CD14-positive monocyte (primary cell): Measurements from ENCODE around the gene ZDHHC8. TPM values are rescaled to one million over a fixed set of nuclear protein-coding genes. Genes with fewer than 3 reads are reported as not detected.

Source experiments
- DNase-seq, 3 donors: peaks; one replicate each; pipeline ENCODE4 v3.0.0-alpha.2; 2011 to 2022
- H2AFZ ChIP-seq: 2 replicates; pipeline ENCODE4 v1.6.0; 2012; ENCODE audit warnings: mild to moderate bottlenecking, low read depth, low read length, inconsistent platforms; ENCODE audit not compliant: insufficient read depth, poor library complexity, severe bottlenecking
- H3K27ac ChIP-seq, 2 donors: 1 replicate in 1 of 2; 2 replicates in 1 of 2; pipeline ENCODE4 v1.5.1; 2012 to 2013; ENCODE audit warnings: low read length in 2 of 2, control low read depth in 1 of 2, inconsistent platforms in 1 of 2, low read depth in 1 of 2, mild to moderate bottlenecking in 1 of 2
- H3K27me3 ChIP-seq, 2 donors: one replicate each; pipeline versions ENCODE4 v1.6.0 to v1.6.1; 2011 to 2013; ENCODE audit warnings: low read length in 2 of 2; ENCODE audit not compliant: control insufficient read depth in 2 of 2, insufficient read depth in 2 of 2
- H3K36me3 ChIP-seq, 2 donors: replicated peaks in 1 of 2; 1 replicate in 1 of 2; 2 replicates in 1 of 2; pipeline versions ENCODE4 v1.5.1 to v1.6.1; 2012 to 2013; ENCODE audit warnings: low read length in 2 of 2, control low read depth in 1 of 2, inconsistent platforms in 1 of 2, mild to moderate bottlenecking in 1 of 2; ENCODE audit not compliant: insufficient read depth in 2 of 2, control insufficient read depth in 1 of 2
- H3K4me1 ChIP-seq, 2 donors: 1 replicate in 1 of 2; 2 replicates in 1 of 2; pipeline versions ENCODE4 v1.5.1 to v1.6.1; 2012 to 2013; ENCODE audit warnings: low read length in 2 of 2, control low read depth in 1 of 2, inconsistent platforms in 1 of 2, mild to moderate bottlenecking in 1 of 2, moderate library complexity in 1 of 2; ENCODE audit not compliant: insufficient read depth in 2 of 2, control insufficient read depth in 1 of 2
- H3K4me2 ChIP-seq: replicated peaks from 2 replicates; pipeline ENCODE3; 2012; ENCODE audit warnings: low read length, moderate library complexity, mild to moderate bottlenecking; ENCODE audit not compliant: poor library complexity, severe bottlenecking; ENCODE audit errors: extremely low read depth
- H3K4me3 ChIP-seq, 3 experiments: fragments of 200-600 bp in 1 of 3; sonication (generic) in 1 of 3; replicated peaks in 1 of 3; 1 replicate in 2 of 3; 2 replicates in 1 of 3; pipeline ENCODE4 v1.5.1; 2011 to 2013; ENCODE audit warnings: low read length in 3 of 3, mild to moderate bottlenecking in 3 of 3, control low read depth in 2 of 3, low read depth in 2 of 3, inconsistent platforms in 1 of 3, moderate library complexity in 1 of 3
- H3K79me2 ChIP-seq: 2 replicates; pipeline ENCODE4 v1.6.0; 2012; ENCODE audit warnings: mild to moderate bottlenecking, control low read depth, inconsistent platforms, low read length, moderate library complexity; ENCODE audit not compliant: insufficient read depth
- H3K9ac ChIP-seq: 2 replicates; pipeline ENCODE4 v1.6.0; 2017; ENCODE audit warnings: low read length, mild to moderate bottlenecking; ENCODE audit not compliant: insufficient read depth, poor library complexity, severe bottlenecking
- H3K9me3 ChIP-seq, 2 donors: replicated peaks in 1 of 2; 1 replicate in 1 of 2; 2 replicates in 1 of 2; pipeline versions ENCODE4 v1.5.1 to v1.6.1; 2012 to 2013; ENCODE audit warnings: low read length in 2 of 2, control low read depth in 1 of 2; ENCODE audit not compliant: control insufficient read depth in 1 of 2, insufficient read depth in 1 of 2
- H4K20me1 ChIP-seq: 2 replicates; pipeline ENCODE4 v1.6.0; 2012; ENCODE audit warnings: mild to moderate bottlenecking, low read length, control low read depth, moderate library complexity; ENCODE audit not compliant: insufficient read depth
- H3K27ac Mint-ChIP-seq, 7 donors: one replicate each; pipeline ENCODE4 v1.8.0; 2020; ENCODE audit warnings: mild to moderate bottlenecking in 7 of 7, mixed read lengths in 7 of 7, moderate library complexity in 6 of 7, inconsistent platforms in 2 of 7
- H3K27me3 Mint-ChIP-seq, 3 donors: one replicate each; pipeline ENCODE4 v1.8.0; 2021 to 2022; ENCODE audit warnings: low read depth in 3 of 3, mild to moderate bottlenecking in 3 of 3, mixed read lengths in 3 of 3, moderate library complexity in 3 of 3, inconsistent platforms in 1 of 3
- H3K36me3 Mint-ChIP-seq, 2 donors: one replicate each; pipeline ENCODE4 v1.8.0; 2020; ENCODE audit warnings: mixed read lengths in 2 of 2, inconsistent platforms in 1 of 2, mild to moderate bottlenecking in 1 of 2
- H3K4me1 Mint-ChIP-seq: one replicate; pipeline ENCODE4 v1.8.0; 2020; ENCODE audit warnings: mild to moderate bottlenecking, mixed read lengths
- H3K4me3 Mint-ChIP-seq, 2 donors: one replicate each; pipeline ENCODE4 v1.8.0; 2020; ENCODE audit warnings: mild to moderate bottlenecking in 2 of 2, mixed read lengths in 2 of 2, moderate library complexity in 1 of 2
- H3K9me3 Mint-ChIP-seq, 7 donors: one replicate each; pipeline ENCODE4 v1.8.0; 2020 to 2022; ENCODE audit warnings: mixed read lengths in 7 of 7, mild to moderate bottlenecking in 6 of 7, moderate library complexity in 6 of 7, inconsistent platforms in 2 of 7
- CTCF ChIP-seq: fragments of 200-600 bp; IDR thresholded peaks from one replicate; pipeline ENCODE4 v1.8.0; 2022; ENCODE audit warnings: antibody characterized with exemption, mild to moderate bottlenecking
- WGBS: methylation state at CpG from one replicate; pipeline ENCODE4 v1.1.5; 2013; ENCODE audit warnings: missing lambda C conversion rate; ENCODE audit not compliant: insufficient coverage; 5-methylcytosine and 5-hydroxymethylcytosine counted together
- intact Hi-C, 2 donors: fragments of 100-400 bp; cut with micrococcal nuclease; formaldehyde crosslinking; loops; one replicate each; pipeline versions ENCODE4 v1.15.0 to v1.15.1; 2023
- polyA plus RNA-seq, 3 donors: library from polyadenylated mRNA; depleted of rRNA in 1 of 3; unstranded in 2 of 3; stranded (reverse) in 1 of 3; fragments of 300-500 nt in 2 of 3; fragments of >200 nt in 1 of 3; fragmentation: Illumina TruSeq in 2 of 3; gene quantifications; 1 replicate in 2 of 3; 2 replicates in 1 of 3; pipeline ENCODE4 v1.2.3, GENCODE V29; 2012 to 2021

ZDHHC8 gene
- polyA plus RNA-seq, 3 donors: 0.73 to 76.3 (median 1.1) TPM

DNA sequence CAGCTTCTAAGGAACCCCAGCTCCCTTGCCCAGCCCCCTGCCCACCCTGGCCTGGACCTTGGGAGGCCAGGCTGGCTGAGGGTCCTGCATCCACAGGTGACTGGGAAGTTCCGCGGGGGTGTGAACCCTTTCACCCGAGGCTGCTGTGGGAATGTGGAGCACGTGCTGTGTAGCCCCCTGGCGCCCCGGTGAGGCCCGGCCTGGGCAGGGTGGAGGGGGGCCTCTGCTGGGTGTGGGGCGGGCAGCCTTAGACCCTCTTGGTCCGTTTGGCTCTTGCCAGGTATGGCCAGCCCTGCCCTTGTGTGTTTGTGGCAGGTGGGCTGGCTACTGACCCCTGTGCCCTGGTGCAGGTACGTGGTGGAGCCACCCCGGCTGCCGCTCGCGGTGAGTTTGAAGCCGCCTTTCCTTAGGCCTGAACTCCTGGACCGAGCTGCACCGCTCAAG lies 8.9 kb downstream of the ZDHHC8 start:
- peaks cover 13 to 18% of the 10 kb centered on the region in 2 donors for H3K36me3 ChIP-seq
- H3K4me3 ChIP-seq: no peak overlapping the region
- Mint-ChIP-seq H3K4me1 (peaks cover 4% of the 10 kb centered on the region), H3K4me3 (no peak overlapping the region), H3K27ac (no peak overlapping the region), H3K36me3 (peaks cover 9 to 12% of the 10 kb centered on the region in 2 donors), H3K9me3 (no peaks in the 10 kb centered on the region), H3K27me3 (peaks cover 0 to 2% (median 0%) of the 10 kb centered on the region in 3 donors)
- no peak overlapping the region for H2AFZ ChIP-seq
- TF ChIP-seq CTCF: no peak
- no peak overlapping the region for H3K9ac ChIP-seq
- no peaks in the 10 kb centered on the region for H3K4me1 ChIP-seq
- 95% methylated on average over 17 of the region's 17 CpGs for WGBS
- no peak for DNase-seq
- no peaks in the 10 kb centered on the region for H3K27me3 ChIP-seq
- peaks cover 8% of the 10 kb centered on the region for H3K79me2 ChIP-seq
- no peak overlapping the region for H3K27ac ChIP-seq
- intact Hi-C loops: no loop called here
- no peak overlapping the region for H3K4me2 ChIP-seq
- H3K9me3 ChIP-seq: no peaks in the 10 kb centered on the region
- H4K20me1 ChIP-seq: peaks cover 43% of the 10 kb centered on the region

DNA sequence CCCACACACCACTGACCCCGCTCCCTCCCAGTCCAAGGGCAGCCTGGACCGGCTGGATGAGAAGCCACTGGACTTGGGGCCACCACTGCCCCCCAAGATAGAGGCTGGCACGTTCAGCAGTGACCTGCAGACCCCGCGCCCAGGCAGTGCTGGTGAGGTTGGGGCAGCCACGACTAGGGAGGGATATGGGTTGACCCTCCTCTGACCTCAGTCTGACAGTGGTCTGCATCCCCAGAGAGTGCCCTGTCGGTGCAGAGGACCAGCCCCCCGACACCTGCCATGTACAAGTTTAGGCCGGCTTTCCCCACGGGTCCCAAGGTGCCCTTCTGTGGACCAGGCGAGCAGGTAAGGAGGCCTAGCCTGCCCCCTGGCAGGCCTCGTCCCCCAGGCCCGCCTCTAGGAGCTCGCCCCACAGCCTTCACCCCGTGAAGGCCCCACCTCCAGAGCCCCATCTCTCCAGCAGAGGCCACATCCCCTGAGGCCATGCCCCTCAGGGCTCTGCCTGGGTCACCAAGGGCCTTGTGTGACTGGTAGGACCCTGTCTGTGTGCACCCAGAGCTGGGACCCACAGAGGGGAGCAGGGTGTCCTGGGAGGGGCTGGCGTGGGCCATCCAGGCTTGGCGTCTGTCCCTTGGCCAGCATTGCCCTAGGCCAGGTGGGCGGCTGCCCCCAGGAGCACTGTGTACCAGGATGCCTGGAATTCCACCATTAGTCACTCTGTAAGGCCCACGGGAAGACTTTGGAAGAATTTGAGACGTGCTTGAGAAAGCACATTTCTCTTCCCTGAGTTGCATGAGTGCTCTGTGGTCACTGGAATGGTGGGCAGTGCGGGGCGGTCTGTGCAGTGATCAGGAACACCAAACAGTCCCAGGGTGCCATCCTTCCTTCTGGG lies 9.8 kb downstream of the ZDHHC8 start:
- no peaks in the 10 kb centered on the region for H3K27me3 ChIP-seq
- peaks cover 7 to 12% of the 10 kb centered on the region in 2 donors for H3K36me3 Mint-ChIP-seq
- H4K20me1 ChIP-seq: peaks cover 34% of the 10 kb centered on the region
- no peak overlapping the region for H3K9ac ChIP-seq
- peaks cover 4% of the 10 kb centered on the region for H3K4me1 Mint-ChIP-seq
- H3K4me2 ChIP-seq: no peak overlapping the region
- peaks cover 0 to 2% (median 0%) of the 10 kb centered on the region in 3 donors for H3K27me3 Mint-ChIP-seq
- intact Hi-C loops: no loop called here
- no peak overlapping the region for H3K4me3 Mint-ChIP-seq
- H3K27ac ChIP-seq: no peak overlapping the region
- H3K27ac Mint-ChIP-seq: no peak overlapping the region
- no peaks in the 10 kb centered on the region for H3K9me3 ChIP-seq
- peaks cover 13 to 18% of the 10 kb centered on the region in 2 donors for H3K36me3 ChIP-seq
- H3K9me3 Mint-ChIP-seq: no peaks in the 10 kb centered on the region
- 93% methylated on average over 18 of the region's 22 CpGs for WGBS
- no peak overlapping the region for H3K4me3 ChIP-seq
- H3K79me2 ChIP-seq: peaks cover 5% of the 10 kb centered on the region
- H3K4me1 ChIP-seq: no peaks in the 10 kb centered on the region
- no peak overlapping the region for H2AFZ ChIP-seq
- TF ChIP-seq CTCF: no peak
- no peak for DNase-seq
